HL-60 (cell line): ENCODE data around the gene SYNPO.
A peak's percentile ranks its signal among the peaks of the same experiment; 100 is the strongest.

ENCODE experiments used
- DNase-seq, 2 experiments: peaks; one replicate each; pipeline ENCODE4 v3.0.0-alpha.2; 2010 to 2020; ENCODE audit warnings: low read depth in 1 of 2, low spot score in 1 of 2
- H3K27ac ChIP-seq: fragments of 250-450 bp; sonication (Bioruptor Pico); replicated peaks from 2 replicates; pipeline ENCODE4 v1.5.1; 2020; ENCODE audit warnings: mild to moderate bottlenecking, moderate library complexity
- H3K27me3 ChIP-seq: fragments of 250-450 bp; sonication (Bioruptor Pico); 2 replicates; pipeline ENCODE4 v1.5.1; 2021; ENCODE audit warnings: mild to moderate bottlenecking, moderate library complexity; ENCODE audit not compliant: insufficient read depth, poor library complexity, severe bottlenecking
- H3K4me3 ChIP-seq: replicated peaks from 2 replicates; pipeline ENCODE4 v1.5.1; 2011; ENCODE audit warnings: mild to moderate bottlenecking, control low read depth, low read length; ENCODE audit not compliant: insufficient read depth
- GABPA ChIP-seq: IDR thresholded peaks from 2 replicates; pipeline ENCODE4 v1.6.1; 2012; ENCODE audit warnings: low read depth
- POLR2AphosphoS5 ChIP-seq: IDR thresholded peaks from 2 replicates; pipeline ENCODE4 v1.6.1; 2012; ENCODE audit warnings: low read depth
- REST ChIP-seq: IDR thresholded peaks from 2 replicates; pipeline ENCODE4 v1.6.1; 2012; ENCODE audit warnings: low read depth; ENCODE audit not compliant: insufficient replicate concordance
- SPI1 ChIP-seq: IDR thresholded peaks from 2 replicates; pipeline ENCODE4 v1.6.1; 2012; ENCODE audit warnings: low read depth, mild to moderate bottlenecking, borderline replicate concordance
- TF ChIP-seq, protein P1 (sequence below): IDR thresholded peaks from one replicate; pipeline ENCODE4 v1.5.1; 2011; ENCODE audit warnings: low read length, control low read depth, inconsistent platforms; ENCODE audit not compliant: insufficient read depth

The SYNPO gene

GRCh38 chr5:150636391-150637244, 3.8 kb upstream of the SYNPO start:
- H3K4me3 ChIP-seq = no peak overlapping the region
- peaks cover 2% of the 10 kb centered on the region for H3K27me3 ChIP-seq
- H3K27ac ChIP-seq = no peak overlapping the region
- TF ChIP-seq REST = no peak
- TF ChIP-seq GABPA = no peak
- TF ChIP-seq, protein P1, sequence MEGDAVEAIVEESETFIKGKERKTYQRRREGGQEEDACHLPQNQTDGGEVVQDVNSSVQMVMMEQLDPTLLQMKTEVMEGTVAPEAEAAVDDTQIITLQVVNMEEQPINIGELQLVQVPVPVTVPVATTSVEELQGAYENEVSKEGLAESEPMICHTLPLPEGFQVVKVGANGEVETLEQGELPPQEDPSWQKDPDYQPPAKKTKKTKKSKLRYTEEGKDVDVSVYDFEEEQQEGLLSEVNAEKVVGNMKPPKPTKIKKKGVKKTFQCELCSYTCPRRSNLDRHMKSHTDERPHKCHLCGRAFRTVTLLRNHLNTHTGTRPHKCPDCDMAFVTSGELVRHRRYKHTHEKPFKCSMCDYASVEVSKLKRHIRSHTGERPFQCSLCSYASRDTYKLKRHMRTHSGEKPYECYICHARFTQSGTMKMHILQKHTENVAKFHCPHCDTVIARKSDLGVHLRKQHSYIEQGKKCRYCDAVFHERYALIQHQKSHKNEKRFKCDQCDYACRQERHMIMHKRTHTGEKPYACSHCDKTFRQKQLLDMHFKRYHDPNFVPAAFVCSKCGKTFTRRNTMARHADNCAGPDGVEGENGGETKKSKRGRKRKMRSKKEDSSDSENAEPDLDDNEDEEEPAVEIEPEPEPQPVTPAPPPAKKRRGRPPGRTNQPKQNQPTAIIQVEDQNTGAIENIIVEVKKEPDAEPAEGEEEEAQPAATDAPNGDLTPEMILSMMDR = no peak
- no peak for TF ChIP-seq POLR2AphosphoS5
- TF ChIP-seq SPI1 = no peak
- no peak for DNase-seq

DNA sequence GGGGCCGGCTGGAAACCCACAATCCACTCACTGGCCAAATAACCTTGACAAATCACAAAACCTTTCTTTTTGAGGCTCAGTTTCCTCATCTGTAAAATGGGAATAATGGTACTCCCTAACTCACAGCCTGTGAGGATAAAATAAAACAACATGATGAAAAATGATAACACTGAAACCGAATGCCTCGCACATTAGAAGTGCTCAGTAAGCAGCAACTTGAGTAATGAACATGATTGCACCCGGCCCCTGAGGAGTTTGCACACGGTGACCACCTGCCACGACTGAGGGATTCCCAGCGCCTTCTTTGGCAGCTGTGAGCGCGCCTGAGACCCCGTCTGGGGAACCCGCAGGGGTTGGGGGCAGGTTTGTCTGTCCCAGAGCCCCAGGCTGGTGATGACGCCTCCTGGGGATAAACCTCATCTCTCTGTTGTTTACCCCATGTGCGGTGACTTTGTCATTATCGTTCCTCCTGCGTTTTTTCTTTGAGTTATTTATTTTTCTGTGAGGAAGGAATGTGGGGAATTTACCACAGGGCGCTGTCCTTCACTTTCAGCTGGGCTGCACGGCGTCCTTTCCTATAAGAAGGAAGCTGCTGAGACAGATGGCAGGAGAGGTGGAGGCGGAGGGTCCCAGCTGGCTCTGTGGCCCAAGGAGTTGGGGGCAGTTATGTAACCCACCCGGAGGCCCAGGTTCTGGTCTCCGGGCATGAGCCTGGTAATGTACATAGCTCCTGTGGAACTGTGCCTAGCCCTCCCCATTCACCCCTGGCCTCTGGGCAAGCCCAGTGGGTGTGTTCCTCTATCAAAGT, 3.0 kb upstream of the SYNPO start:
- no peak overlapping the region for H3K27ac ChIP-seq
- no peak for DNase-seq
- no peak overlapping the region for H3K4me3 ChIP-seq
- TF ChIP-seq, protein P1 = no peak
- no peak for TF ChIP-seq SPI1
- TF ChIP-seq GABPA = no peak
- no peak for TF ChIP-seq POLR2AphosphoS5
- TF ChIP-seq REST = peak; percentile 27
- peaks cover 2% of the 10 kb centered on the region for H3K27me3 ChIP-seq

- H3K27ac ChIP-seq = no peak overlapping the region
- TF ChIP-seq POLR2AphosphoS5 = no peak
- TF ChIP-seq SPI1 = no peak
- TF ChIP-seq, protein P1 = no peak
- TF ChIP-seq GABPA = no peak
- no peak for TF ChIP-seq REST
- H3K4me3 ChIP-seq = no peak overlapping the region
- peaks cover 2% of the 10 kb centered on the region for H3K27me3 ChIP-seq
- DNase-seq = no peak
Observed at GRCh38 chr5:150638053-150638444, 2.4 kb upstream of the SYNPO start.
